ENCODE data around the gene EFS. TPM values are rescaled to one million over a fixed set of nuclear protein-coding genes. Genes with fewer than 3 reads are reported as not detected.
A peak's percentile ranks its signal among the peaks of the same experiment; 100 is the strongest.

EFS gene
- total RNA-seq, 1 experiment from 2014 or later, result 0.36 TPM

GRCh38 chr14:23307687-23308644, 57.0 kb downstream of the EFS start:
- Histone ChIP-seq H3K4me1 (ENCODE audit: insufficient read depth, low read length) (peaks cover 24% of the 10 kb centered on the region), H3K27me3 (ENCODE audit: low read length) (no peaks in the 10 kb centered on the region), H4K20me1 (ENCODE audit: low read length) (no peaks in the 10 kb centered on the region), H3K4me2 (ENCODE audit: low read length) (peak overlapping the region; percentile 88), H3K36me3 (ENCODE audit: low read depth, low read length) (peaks cover 10% of the 10 kb centered on the region; the same call in 1 of the 2 replicates), H3F3A (ENCODE audit: low read length, unreplicated experiment) (no peaks in the 10 kb centered on the region), H3K4me3 (ENCODE audit: low read length) (peak overlapping the region; percentile 86), H3K9ac (ENCODE audit: low read length) (peak overlapping the region; percentile 87), H3K9me3 (ENCODE audit: low read length) (no peaks in the 10 kb centered on the region), H3K27ac (ENCODE audit: low read length) (no peak overlapping the region), H3K9me2 (replicated peaks; ENCODE audit: low read length) (no peaks in the 10 kb centered on the region), H2AFZ (ENCODE audit: low read length) (no peak overlapping the region), H3K79me2 (ENCODE audit: low read length) (peaks cover 47% of the 10 kb centered on the region)
- BruUV-seq (replicated peaks), result TSS peak; percentile 45
- ATAC-seq, result peak; percentile 7; the same call in 1 of the 2 replicates
- intact Hi-C loops (cut with micrococcal nuclease), result loop anchor here (5.0 to 10.0 kb wide), 3 partner anchors 159 to 543 kb away; partner anchors contain the start of genes NGDN and OXA1L
- ChIA-PET POLR2A (ENCODE audit: unreplicated experiment) (interaction anchor here (0.6 to 1.6 kb wide), 2 partner anchors 11 to 13 kb away, joined by 12 to 16 read pairs; partner anchors contain the start of gene PABPN1), CTCF (no interaction called here)
- peak; percentile 52 for DNase-seq
- TF ChIP-seq CTCF (conservative IDR thresholded peaks at IDR 0.05; ENCODE audit: low read depth, low read length) (no peak), EZH2phosphoT487 (IDR thresholded peaks at IDR 0.05; ENCODE audit: borderline replicate concordance, low read length) (no peak), EZH2 (IDR thresholded peaks at IDR 0.05; ENCODE audit: low read length, unreplicated experiment) (no peak)

- Histone ChIP-seq H3K27me3 (ENCODE audit: low read length) (no peaks in the 10 kb centered on the region), H3K4me3 (ENCODE audit: low read length) (peak overlapping the region; percentile 86), H3K9me3 (ENCODE audit: low read length) (no peaks in the 10 kb centered on the region), H3K9ac (ENCODE audit: low read length) (peak overlapping the region; percentile 87), H3K79me2 (ENCODE audit: low read length) (peaks cover 47% of the 10 kb centered on the region), H3K27ac (ENCODE audit: low read length) (peak overlapping the region; percentile 50), H4K20me1 (ENCODE audit: low read length) (no peaks in the 10 kb centered on the region), H3K36me3 (ENCODE audit: low read depth, low read length) (peaks cover 10% of the 10 kb centered on the region; the same call in 1 of the 2 replicates), H3K4me2 (ENCODE audit: low read length) (peak overlapping the region; percentile 88), H3K4me1 (ENCODE audit: insufficient read depth, low read length) (peaks cover 24% of the 10 kb centered on the region), H2AFZ (ENCODE audit: low read length) (peak overlapping the region; percentile 46), H3K9me2 (replicated peaks; ENCODE audit: low read length) (no peaks in the 10 kb centered on the region), H3F3A (ENCODE audit: low read length, unreplicated experiment) (no peaks in the 10 kb centered on the region)
- DNase-seq, result no peak
- TF ChIP-seq EZH2phosphoT487 (IDR thresholded peaks at IDR 0.05; ENCODE audit: borderline replicate concordance, low read length), result no peak
- no peak for TF ChIP-seq EZH2 (IDR thresholded peaks at IDR 0.05; ENCODE audit: low read length, unreplicated experiment)
- TF ChIP-seq CTCF (conservative IDR thresholded peaks at IDR 0.05; ENCODE audit: low read depth, low read length), result no peak
- TSS peak; percentile 57 for BruUV-seq (replicated peaks)
- CTCF ChIA-PET, result interaction anchor here (0.7 kb wide), 1 partner anchor 140 kb away, joined by 13 read pairs; no protein-coding TSS in a partner anchor
- no peak; the same call in 1 of the 2 replicates for ATAC-seq
- POLR2A ChIA-PET (ENCODE audit: unreplicated experiment), result interaction anchor here (0.5 to 1.6 kb wide), 3 partner anchors 11 to 14 kb away, joined by 3 to 16 read pairs (median 12); partner anchors contain the start of gene PABPN1
- intact Hi-C loops (cut with micrococcal nuclease), result loop anchor here (5.0 to 10.0 kb wide), 3 partner anchors 160 to 542 kb away; partner anchors contain the start of genes NGDN and OXA1L
Measured at GRCh38 chr14:23307146-23307530, 57.8 kb downstream of the EFS start.
